Measurements from ENCODE around the gene WDR18.

The WDR18 gene

GRCh38 chr19:964761-965694 is 19.1 kb upstream of the WDR18 start:
- DNase-seq (ENCODE audit: low read depth), result no peak

GRCh38 chr19:966485-967088 is 17.6 kb upstream of the WDR18 start:
- DNase-seq (ENCODE audit: low read depth), result no peak

- DNase-seq (ENCODE audit: low read depth), result no peak
These were observed 13.4 kb upstream of the WDR18 start for GRCh38 chr19:970695-971094.

- DNase-seq (ENCODE audit: low read depth), result no peak
These were observed 12.3 kb upstream of the WDR18 start for GRCh38 chr19:971795-972194.

GRCh38 chr19:972281-972680 is 11.9 kb upstream of the WDR18 start:
- DNase-seq (ENCODE audit: low read depth), result no peak

- no peak for DNase-seq (ENCODE audit: low read depth)
These were observed 10.2 kb upstream of the WDR18 start for GRCh38 chr19:973726-974563.

GRCh38 chr19:974564-975257 is 9.4 kb upstream of the WDR18 start:
- DNase-seq (ENCODE audit: low read depth), result no peak

GRCh38 chr19:976476-976875 is 7.7 kb upstream of the WDR18 start:
- no peak for DNase-seq (ENCODE audit: low read depth)

GRCh38 chr19:977058-977464 is 7.1 kb upstream of the WDR18 start:
- no peak for DNase-seq (ENCODE audit: low read depth)

- no peak for DNase-seq (ENCODE audit: low read depth)
These were observed 4.8 kb upstream of the WDR18 start for GRCh38 chr19:979318-979741.

- DNase-seq (ENCODE audit: low read depth), result no peak
These were observed 3.8 kb upstream of the WDR18 start for GRCh38 chr19:980133-980998.

- DNase-seq (ENCODE audit: low read depth), result no peak
These were observed 1.5 kb upstream of the WDR18 start for GRCh38 chr19:982567-983170.

- DNase-seq (ENCODE audit: low read depth), result no peak
These were observed 1.9 kb downstream of the WDR18 start for GRCh38 chr19:986083-986482.

- no peak for DNase-seq (ENCODE audit: low read depth)
These were observed 3.9 kb downstream of the WDR18 start for GRCh38 chr19:988081-988480.

GRCh38 chr19:988510-988909 is 4.4 kb downstream of the WDR18 start:
- DNase-seq (ENCODE audit: low read depth), result no peak

- no peak for DNase-seq (ENCODE audit: low read depth)
These were observed 5.4 kb downstream of the WDR18 start for GRCh38 chr19:989381-990081.

- DNase-seq (ENCODE audit: low read depth), result no peak
These were observed 6.0 kb downstream of the WDR18 start for GRCh38 chr19:990119-990571.

GRCh38 chr19:990746-991145 is 6.6 kb downstream of the WDR18 start:
- no peak for DNase-seq (ENCODE audit: low read depth)

GRCh38 chr19:991174-991931 is 7.2 kb downstream of the WDR18 start:
- DNase-seq (ENCODE audit: low read depth), result no peak
